ENCODE measurements around the gene DHPS.
"Not testable (repeated sequence)": the region's sequence is repeated elsewhere in the genome, so short reads cannot be mapped to it uniquely, and the experiment has no call there.

The DHPS gene

DNA sequence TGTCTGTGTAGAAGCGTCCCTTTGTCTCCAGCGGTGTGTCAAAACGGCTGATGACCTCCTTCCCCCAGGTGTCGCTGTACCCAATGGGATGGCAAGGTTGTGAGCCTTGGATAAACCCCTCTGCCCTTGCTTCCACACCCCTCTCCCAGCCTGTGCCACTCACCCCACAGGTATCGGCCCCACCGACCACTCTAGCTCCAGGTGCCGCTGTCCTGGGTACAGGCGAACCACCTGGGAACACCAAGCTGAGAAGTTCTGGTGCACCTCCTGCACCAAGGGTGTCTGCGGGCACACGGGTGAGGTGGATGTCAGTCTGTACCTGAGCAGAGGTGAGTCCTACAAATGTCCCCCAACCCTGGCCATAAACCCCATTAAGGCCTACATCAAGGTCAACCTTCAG lies 31.7 kb downstream of the DHPS start:
- DNase-seq (ENCODE audit: extremely low read depth, low read depth) = no peak
- TF ChIP-seq, protein P1, sequence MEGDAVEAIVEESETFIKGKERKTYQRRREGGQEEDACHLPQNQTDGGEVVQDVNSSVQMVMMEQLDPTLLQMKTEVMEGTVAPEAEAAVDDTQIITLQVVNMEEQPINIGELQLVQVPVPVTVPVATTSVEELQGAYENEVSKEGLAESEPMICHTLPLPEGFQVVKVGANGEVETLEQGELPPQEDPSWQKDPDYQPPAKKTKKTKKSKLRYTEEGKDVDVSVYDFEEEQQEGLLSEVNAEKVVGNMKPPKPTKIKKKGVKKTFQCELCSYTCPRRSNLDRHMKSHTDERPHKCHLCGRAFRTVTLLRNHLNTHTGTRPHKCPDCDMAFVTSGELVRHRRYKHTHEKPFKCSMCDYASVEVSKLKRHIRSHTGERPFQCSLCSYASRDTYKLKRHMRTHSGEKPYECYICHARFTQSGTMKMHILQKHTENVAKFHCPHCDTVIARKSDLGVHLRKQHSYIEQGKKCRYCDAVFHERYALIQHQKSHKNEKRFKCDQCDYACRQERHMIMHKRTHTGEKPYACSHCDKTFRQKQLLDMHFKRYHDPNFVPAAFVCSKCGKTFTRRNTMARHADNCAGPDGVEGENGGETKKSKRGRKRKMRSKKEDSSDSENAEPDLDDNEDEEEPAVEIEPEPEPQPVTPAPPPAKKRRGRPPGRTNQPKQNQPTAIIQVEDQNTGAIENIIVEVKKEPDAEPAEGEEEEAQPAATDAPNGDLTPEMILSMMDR (IDR thresholded peaks at IDR 0.05; ENCODE audit: low read depth, low read length) = no peak

DNA sequence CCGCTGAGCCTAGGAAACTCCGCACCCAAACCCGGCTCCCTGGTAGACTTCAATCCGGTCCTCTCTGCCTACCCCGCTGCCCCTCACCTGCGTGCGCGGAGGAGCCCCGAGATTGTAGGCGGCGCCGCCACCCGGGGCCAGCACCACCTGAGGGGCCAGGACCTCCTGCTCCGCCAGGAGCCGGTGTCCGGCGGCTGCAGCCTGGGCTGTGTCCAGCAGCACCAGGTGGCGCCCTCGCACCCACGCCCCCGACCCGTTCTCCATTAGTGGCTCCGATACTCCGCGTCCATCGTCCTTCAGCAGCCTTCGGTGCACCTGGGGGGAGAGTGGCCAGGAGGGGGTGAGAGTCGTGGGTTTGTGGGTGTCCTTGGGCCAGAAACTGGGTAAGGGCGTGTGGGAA lies 33.6 kb downstream of the DHPS start:
- DNase-seq (ENCODE audit: extremely low read depth, low read depth) = no peak
- TF ChIP-seq, protein P1 (IDR thresholded peaks at IDR 0.05; ENCODE audit: low read depth, low read length) = peak; percentile 21

DNA sequence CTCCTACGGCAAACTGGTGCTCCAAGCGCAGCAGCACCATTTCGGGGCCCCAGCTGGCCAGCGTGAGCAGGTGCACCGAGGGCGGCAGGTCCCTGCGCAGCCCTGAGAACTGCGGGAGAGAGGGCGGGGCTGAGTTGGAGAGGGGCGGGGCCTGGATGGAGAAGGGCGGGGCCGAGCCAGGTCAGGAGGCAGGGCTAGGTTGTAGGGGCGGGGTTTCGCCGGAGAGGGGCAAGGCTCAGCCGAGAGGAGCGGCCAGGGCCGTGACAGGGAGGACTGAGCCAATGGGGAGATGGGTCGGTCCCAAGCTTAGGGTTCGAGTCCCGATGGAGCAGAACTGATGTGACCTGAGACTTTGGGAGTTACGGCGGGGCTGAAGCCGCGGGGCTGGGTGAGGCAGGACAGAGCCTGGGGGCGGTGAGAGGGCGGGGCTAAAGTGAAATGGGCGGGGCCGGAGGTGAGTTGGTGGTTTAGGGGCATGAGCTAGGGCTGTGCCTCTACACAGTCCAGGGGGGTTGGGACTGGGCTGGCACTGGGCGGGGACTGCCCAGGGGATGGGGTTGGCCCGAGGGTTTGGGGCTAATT lies 34.1 kb downstream of the DHPS start:
- TF ChIP-seq, protein P1 (IDR thresholded peaks at IDR 0.05; ENCODE audit: low read depth, low read length) = no peak
- DNase-seq (ENCODE audit: extremely low read depth, low read depth) = no peak

DNA sequence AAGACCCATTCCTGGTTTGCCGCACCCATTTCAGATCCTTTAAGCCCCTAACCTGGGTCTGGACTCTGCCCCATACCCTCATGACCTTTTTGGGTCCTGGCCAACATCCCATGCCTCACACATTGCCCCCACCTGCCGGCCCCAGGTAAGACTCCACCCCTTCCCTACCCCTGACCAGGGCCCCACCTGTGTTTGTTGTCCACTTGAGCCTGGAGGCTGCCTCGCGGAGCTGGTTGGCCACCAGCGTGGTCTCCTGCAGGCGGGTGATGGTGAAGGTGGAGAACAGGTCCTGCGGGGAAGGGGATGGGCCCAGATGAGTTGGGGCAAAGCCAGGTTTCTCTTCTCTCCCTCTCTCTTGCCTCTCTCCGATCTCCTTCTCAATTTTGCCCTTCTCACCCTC lies 34.6 kb downstream of the DHPS start:
- no peak for DNase-seq (ENCODE audit: extremely low read depth, low read depth)
- TF ChIP-seq, protein P1 (IDR thresholded peaks at IDR 0.05; ENCODE audit: low read depth, low read length) = no peak

DNA sequence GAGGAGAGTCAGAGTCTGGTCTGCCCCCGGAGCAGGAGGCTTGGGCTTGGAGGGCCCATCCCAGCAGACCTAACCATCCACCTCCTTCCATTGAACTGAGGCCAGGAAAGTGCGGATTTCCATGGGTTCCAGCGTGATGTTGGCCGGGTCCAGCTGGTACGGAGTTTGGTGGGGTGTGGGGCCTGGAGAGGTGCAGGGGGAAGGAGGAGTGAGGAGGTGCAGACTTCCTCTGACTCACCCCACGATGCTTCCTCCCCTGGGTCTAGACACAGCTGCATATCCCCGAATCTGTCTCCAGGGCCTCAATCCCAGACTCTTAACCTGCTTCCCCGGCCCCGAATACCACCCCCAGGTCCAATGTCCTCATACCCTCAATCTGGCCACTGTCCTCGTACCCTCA lies 35.1 kb downstream of the DHPS start:
- TF ChIP-seq, protein P1 (IDR thresholded peaks at IDR 0.05; ENCODE audit: low read depth, low read length) = no peak
- DNase-seq (ENCODE audit: extremely low read depth, low read depth) = no peak

DNA sequence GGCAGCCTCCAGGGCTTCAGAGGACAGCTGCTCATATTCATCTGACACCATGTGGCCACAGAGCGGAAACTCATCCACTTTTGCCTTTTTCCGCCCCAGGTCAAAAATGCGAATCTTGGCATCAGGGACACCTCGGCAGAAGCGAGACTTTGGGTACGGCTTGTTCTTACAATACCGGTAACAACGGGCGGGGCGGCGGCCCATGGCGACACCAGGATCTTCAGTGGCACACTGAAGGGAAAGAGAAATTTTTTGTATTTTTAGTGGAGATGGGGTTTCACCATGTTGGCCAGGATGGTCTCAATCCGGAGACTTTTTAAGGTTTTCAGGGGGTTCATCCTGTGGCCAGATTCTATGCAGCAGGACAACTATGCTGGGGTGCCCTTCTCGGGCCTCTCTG lies 38.0 kb downstream of the DHPS start:
- DNase-seq (ENCODE audit: extremely low read depth, low read depth) = not testable (repeated sequence)

DNA sequence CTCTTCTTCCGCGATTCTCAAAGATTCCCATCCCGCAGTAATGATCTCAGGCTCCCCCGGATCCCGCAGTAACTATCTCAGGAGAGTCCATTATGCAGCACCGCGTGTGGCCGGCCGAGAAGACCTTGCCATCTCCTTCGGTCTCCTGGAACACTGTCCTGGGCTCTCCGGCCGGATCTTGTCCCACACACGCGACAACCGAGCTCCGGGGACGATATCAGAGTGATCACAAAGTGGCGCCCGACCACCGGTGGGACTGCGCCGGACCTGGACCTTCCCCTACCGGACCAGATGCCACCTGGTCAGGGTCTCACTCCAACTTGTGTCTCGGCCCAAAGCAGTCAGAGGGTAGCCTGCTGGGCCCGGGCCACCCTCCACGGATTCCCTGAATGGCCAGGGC lies 39.2 kb downstream of the DHPS start:
- TF ChIP-seq, protein P1 (IDR thresholded peaks at IDR 0.05; ENCODE audit: low read depth, low read length) = no peak
- no peak for DNase-seq (ENCODE audit: extremely low read depth, low read depth)

DNA sequence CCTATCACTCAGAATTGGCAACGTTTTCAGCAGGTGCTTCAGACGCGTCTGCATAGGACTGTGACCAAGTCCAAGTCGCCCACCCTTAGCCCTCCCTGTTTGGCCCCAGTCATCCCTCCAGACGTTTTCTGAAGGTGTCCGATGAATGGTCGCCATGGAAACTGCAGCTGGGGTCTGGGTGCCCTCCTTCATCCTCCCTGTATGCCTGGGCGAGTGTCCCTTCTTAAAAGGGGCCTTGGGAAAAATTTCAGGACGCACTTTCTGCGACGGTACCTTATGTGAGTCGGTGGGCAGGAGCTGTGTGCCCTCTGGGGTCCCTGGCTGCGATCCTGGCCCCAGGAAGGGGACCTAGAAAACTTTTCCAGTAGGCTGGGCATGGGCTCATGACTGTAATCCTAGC lies 40.2 kb downstream of the DHPS start:
- TF ChIP-seq, protein P1 (IDR thresholded peaks at IDR 0.05; ENCODE audit: low read depth, low read length) = no peak
- DNase-seq (ENCODE audit: extremely low read depth, low read depth) = no peak

Data from AG09319 (cell line).